GM12864 (cell line): ENCODE measurements around the gene EPHB2.

Experiments
- DNase-seq: peaks from one replicate; pipeline ENCODE4 v3.0.0-alpha.2; 2011; ENCODE audit warnings: low read depth
- H3K4me3 ChIP-seq: 2 replicates; pipeline ENCODE4 v1.5.1; 2011; ENCODE audit warnings: mild to moderate bottlenecking, low read depth, low read length, control low read depth
- CTCF ChIP-seq: IDR thresholded peaks from 2 replicates; pipeline ENCODE4 v1.5.1; 2011; ENCODE audit warnings: low read depth, mild to moderate bottlenecking, moderate library complexity, low read length, control low read depth, inconsistent platforms; ENCODE audit errors: missing control alignments

The EPHB2 gene

DNA sequence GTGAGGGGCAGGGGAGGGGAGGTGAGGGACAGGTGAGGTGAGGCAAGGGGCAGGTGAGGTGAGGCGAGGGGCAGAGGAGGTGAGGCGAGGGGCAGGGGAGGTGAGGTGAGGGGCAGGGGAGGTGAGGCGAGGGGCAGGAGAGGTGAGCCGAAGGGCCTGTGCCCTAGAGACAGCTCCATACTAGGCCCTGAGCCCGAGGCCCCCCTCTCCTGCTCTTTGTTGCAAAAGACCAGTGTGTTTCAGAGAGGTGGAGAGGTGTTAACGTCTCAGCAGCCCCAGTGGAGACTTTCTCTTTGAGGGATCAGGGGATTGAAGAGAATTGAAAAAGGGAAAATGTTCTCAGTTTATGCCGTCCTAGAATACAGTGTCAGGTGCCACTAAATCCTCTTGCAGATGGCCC, 44.2 kb downstream of the EPHB2 start:
- DNase-seq: no peak
- TF ChIP-seq CTCF: no peak
- H3K4me3 ChIP-seq: no peak overlapping the region

GRCh38 chr1:22755641-22756040, 45.0 kb downstream of the EPHB2 start:
- no peak overlapping the region for H3K4me3 ChIP-seq
- TF ChIP-seq CTCF: no peak
- DNase-seq: no peak

DNA sequence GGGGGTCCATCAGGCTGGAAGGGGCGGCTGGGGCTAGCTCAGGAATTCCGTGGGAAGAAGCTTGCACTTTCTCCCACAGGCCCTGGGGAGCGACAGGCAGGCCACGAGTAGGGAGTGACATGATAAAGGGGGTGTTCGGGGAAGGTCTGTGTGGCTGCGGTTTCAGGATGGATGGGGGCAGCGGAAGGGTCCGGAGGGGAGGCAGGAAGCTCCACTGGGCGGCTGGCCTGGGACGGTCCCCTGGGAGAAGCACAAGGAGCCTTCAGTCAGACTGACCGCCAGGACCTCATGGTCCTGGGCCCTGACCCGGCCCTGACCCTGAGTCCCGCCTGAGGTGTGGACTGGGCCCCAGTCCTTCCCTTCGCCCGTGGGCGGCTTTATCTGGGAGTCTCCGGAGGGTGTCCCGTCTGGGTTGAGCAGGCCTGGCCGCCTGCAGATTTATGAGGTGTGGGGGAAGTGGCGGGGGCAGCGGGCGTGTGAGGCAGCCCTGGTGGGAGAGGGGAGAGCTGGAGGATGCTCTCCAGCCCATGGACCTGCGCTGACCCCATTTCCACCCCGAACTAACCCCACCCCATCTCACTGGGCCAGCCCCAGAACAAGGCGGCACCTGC, 45.6 kb downstream of the EPHB2 start:
- no peak for DNase-seq

DNA sequence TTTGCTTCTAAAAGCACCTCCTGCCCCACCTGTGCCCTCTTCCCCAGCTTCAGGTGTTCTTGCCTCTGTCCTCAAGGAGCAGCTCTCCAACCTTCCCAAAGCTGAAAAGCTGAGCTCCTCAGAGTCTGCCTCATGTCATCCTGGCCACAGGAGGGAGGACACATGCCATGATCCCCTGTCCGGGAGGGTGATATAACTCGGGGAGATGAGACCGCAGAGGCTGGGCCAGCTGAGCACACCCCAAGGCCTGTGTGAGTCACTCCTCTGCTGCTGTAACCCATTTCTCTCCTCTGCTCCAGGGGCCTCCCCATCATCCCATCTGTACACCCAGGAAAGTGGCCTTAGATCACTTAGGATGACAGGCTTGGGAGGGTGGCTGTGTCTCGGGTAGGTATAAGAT, 49.8 kb downstream of the EPHB2 start:
- H3K4me3 ChIP-seq: no peak overlapping the region
- TF ChIP-seq CTCF: no peak
- no peak for DNase-seq

More for the DNA sequence above, 45.6 kb downstream of the EPHB2 start:
- no peak overlapping the region for H3K4me3 ChIP-seq
- no peak for TF ChIP-seq CTCF

GRCh38 chr1:22761101-22761500, 50.5 kb downstream of the EPHB2 start:
- DNase-seq: no peak
- no peak overlapping the region for H3K4me3 ChIP-seq
- TF ChIP-seq CTCF: no peak

DNA sequence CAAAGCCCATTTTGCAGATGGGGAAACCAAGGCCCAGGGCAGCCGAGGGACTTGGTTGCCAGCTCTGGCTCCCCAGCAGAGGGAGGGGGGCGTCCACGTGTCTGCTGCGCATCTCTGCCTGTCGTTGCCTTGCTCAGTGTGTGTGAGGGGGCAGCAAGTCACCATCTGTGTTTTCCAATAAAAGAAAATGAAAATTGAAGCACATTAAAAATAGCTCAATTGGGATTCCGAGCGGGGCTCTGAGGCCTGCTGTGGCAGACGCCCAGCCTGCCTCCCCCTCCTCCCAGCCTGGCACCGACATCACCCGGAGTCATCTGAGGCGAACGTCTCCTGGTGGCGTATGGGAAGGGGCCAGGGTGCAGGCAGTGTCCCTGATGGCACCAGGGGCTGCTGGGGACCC, 51.2 kb downstream of the EPHB2 start:
- no peak overlapping the region for H3K4me3 ChIP-seq
- no peak for TF ChIP-seq CTCF
- DNase-seq: no peak

GRCh38 chr1:22763487-22764200, 53.0 kb downstream of the EPHB2 start:
- H3K4me3 ChIP-seq: no peak overlapping the region
- DNase-seq: peak; percentile 33
- no peak for TF ChIP-seq CTCF
